ENCODE results near the gene SLC6A5. TPM values are rescaled to one million over a fixed set of nuclear protein-coding genes. Genes with fewer than 3 reads are reported as not detected.

Gene SLC6A5
- total RNA-seq, 1 donor from 2014 or later: not detected

GRCh38 chr11:20620988-20621387, 21.6 kb downstream of the SLC6A5 start:
- no peak for DNase-seq (ENCODE audit: low spot score)

- no peak for DNase-seq (ENCODE audit: low spot score)
Measured at GRCh38 chr11:20621679-20622078, 22.3 kb downstream of the SLC6A5 start.

DNA sequence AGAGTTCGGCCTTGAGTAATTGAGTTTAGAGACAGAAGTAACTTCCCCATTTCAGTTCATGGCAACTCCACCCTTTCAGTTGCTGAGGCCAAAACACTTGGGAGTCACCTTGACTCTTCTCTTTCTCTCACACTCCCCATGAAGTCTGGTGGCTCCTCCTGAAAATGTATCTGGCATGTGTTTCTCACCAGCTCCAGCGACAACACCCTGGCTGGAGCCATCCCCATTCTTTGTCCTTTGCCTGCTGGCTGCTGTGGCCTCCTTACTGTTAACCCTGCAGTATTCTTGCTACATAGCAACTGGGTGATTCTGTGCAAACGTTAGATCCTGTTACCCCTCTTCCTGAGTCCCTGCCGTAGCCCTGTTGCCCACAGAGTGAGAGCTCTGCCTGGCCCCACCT, 23.8 kb downstream of the SLC6A5 start:
- DNase-seq (ENCODE audit: low spot score): no peak

DNA sequence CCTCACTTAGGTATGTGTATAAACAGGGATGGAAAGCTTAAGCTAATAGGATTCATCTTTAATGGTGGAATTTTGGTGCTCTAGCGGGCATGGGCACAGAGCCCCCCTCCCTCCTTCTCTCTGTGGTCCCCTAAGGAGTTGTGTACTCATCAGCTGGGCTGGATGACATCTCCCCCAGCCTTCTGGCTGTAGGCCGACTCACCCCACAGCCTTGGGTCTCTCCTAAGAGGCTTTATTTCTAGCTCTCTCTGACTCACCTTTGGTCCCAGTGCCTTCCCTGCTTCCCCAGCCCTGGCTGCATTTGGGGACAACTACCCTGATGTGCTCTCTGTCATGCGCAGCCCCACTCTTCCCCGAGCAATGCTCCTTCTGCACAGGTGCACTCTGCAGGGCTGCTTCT, 26.9 kb downstream of the SLC6A5 start:
- DNase-seq (ENCODE audit: low spot score): no peak

DNA sequence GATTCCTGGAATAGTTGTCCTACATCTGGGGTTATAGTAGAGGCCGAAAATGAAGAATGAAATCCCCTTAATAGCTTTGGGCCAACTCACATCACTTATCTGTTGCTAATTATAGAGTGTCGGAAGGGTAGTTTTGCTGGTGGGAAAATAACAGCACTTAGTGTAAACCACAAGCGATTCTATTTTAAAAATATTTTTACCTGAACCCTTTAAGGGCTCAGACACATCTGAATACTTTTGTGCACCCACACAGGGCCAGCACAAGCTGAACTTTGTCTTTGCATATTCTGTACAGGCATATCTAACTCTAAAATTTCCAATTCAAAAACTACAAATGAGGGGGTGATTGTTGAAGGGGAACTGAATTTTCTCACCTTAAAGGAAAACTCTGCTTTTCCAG, 27.6 kb downstream of the SLC6A5 start:
- no peak for DNase-seq (ENCODE audit: low spot score)

GRCh38 chr11:20627701-20628100, 28.3 kb downstream of the SLC6A5 start:
- DNase-seq (ENCODE audit: low spot score): no peak

GRCh38 chr11:20631519-20632168, 32.2 kb downstream of the SLC6A5 start:
- DNase-seq (ENCODE audit: low spot score): no peak

GRCh38 chr11:20632169-20632532, 32.7 kb downstream of the SLC6A5 start:
- no peak for DNase-seq (ENCODE audit: low spot score)

- DNase-seq (ENCODE audit: low spot score): no peak
Measured at GRCh38 chr11:20634044-20634443, 34.6 kb downstream of the SLC6A5 start.

- DNase-seq (ENCODE audit: low spot score): no peak
Measured at GRCh38 chr11:20634781-20635180, 35.4 kb downstream of the SLC6A5 start.

GRCh38 chr11:20638074-20638473, 38.7 kb downstream of the SLC6A5 start:
- no peak for DNase-seq (ENCODE audit: low spot score)

DNA sequence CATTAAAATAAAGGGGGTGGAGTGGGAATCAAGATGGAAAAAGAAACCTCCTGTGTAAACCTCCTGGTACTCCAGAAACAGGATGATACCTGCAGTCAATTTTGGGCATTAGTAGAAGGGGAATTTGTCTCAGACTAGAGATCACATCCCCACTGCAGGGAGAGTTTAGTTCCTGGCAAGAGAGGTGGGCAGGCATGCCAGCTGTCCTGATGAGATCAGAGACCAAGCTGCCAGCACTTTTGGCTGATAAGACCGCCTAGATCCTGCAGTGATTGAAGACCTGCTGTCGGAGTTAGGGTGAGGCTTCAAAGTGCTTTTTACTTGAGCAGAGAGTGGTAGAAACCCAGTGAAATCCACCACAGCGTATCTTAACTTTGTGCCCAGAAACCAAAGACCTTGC, 40.3 kb downstream of the SLC6A5 start:
- DNase-seq (ENCODE audit: low spot score): no peak

DNA sequence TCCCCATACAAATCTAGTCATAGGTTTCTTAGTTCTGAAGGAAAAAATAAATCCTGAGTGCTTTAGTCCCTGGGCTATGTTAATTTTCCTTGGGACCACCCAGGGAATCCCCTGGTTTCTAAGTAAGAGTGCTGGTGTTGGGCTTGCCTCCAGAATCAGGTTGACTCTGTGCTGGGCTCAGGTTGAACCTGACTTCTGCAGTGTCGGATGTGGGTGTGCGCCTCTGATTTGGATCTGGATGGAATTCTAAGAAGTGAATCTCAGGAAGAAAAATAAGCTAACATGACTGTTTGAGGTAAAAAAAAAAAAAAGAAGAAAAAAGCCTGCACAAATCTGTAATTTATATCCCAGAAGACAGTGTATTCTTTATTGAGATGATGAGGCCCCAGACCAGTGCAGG, 41.0 kb downstream of the SLC6A5 start:
- no peak for DNase-seq (ENCODE audit: low spot score)

- no peak for DNase-seq (ENCODE audit: low spot score)
Measured at GRCh38 chr11:20644360-20644759, 45.0 kb downstream of the SLC6A5 start.

DNA sequence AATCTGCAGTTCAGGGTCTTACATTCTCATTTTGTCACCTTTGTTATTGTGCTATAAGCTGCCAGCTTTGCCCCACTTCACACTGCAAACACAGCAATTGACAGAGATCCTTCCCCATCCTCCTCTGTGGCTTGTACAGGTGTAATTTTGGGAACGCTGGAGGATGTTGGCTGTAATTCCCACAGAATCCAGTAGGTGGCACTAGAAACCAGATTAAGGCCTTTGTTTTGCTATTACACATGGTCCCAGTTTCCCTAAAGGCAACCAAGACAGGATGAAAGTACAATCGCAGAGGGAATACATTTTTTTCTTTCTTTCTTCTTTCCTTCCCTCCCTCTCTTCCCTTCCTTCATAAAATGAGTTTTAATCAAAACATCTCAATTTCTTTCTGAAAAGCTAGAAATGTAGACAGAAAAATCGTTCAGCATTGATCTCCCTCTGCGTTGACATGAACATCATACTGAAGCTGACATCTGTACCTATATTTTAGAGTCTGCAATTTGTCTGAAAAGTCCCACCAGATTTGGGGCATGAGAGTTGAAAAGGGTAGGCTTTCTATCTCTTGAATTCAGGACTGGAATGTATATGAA, 48.7 kb downstream of the SLC6A5 start:
- peak; percentile 55 for DNase-seq (ENCODE audit: low spot score)

- no peak for DNase-seq (ENCODE audit: low spot score)
Measured at GRCh38 chr11:20652150-20652806, 52.9 kb downstream of the SLC6A5 start.

DNA sequence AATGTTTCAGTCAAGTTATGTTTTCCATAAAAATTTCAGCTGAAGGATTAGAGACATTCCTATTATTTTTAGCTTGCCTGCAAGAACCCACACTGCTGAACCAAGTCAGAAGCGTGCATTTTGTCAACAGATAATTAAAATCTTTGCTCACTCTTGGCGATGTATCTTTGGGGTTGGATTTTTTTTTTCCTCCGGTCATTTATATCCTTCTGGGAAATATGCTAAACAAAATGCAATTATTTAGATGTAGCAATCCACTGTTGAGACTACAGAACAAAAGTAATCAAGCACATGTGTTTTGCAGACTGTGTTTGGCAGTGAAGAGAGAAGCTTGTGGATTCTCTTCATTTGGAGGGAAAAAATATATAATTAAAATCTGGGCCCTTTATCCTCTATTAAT, 54.6 kb downstream of the SLC6A5 start:
- no peak for DNase-seq (ENCODE audit: low spot score)

GRCh38 chr11:20656901-20657300, 57.5 kb downstream of the SLC6A5 start:
- no peak for DNase-seq (ENCODE audit: low spot score)

DNA sequence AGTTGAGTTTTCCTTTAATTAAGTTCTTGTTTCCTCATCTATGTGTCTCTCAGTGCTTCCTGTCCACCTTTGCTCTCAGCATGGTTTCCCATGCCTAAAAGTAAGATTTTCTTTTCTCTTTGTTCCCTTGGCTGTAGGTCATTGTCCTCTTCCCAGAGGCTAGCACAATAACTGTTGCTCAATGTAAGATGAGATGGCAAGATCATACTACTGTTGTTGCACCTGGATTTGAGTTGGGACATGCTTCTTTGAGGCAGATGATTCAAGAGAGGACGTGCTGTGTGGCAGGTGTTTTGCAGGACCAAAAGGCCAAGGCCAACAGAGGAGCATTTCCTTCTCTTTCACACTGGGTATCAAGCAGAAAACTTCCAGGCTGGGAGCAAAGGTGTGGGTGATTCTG, 58.7 kb downstream of the SLC6A5 start:
- DNase-seq (ENCODE audit: low spot score): no peak

DNA sequence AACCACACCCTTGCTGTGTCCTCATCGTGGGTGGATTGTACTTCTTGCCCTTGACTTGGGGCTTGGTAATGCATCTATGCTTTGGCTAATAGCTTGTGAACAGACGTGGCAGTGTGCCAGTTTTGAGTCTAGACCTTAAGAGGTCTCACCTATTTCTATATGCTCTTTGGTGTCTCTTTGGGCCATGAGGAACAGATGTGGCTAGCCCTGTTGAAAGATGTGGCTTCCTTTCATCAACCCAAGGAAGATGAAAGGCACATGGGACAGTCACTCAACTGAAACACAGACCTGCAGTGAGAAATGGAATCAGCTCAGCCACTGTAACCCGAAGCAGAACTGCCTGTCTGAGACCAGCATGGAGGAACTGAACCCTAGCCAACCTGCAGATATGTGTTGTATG, 62.0 kb downstream of the SLC6A5 start:
- no peak for DNase-seq (ENCODE audit: low spot score)

DNA sequence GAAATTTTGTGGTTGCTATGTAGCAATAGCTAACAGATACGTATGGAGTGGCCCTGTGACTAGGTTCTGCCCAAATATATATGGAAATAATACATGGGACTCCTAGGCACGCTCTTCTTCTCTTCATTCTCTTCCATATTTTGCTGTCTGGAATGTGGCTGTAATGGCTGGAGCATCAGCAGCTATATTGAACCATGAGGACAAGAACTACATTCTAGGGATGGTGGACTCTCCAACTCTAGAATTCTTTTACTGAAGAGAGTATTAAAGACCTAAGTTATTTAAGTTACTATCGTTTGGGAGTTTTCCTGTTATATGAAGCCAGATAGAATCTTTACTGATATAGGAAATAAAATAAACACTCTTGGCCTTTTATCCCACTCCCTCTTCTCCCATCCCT, 62.4 kb downstream of the SLC6A5 start:
- no peak for DNase-seq (ENCODE audit: low spot score)

- no peak for DNase-seq (ENCODE audit: low spot score)
Measured at GRCh38 chr11:20668131-20668809, 68.9 kb downstream of the SLC6A5 start.
